GM21529 (cell line): ENCODE results near the gene PLA1A.
"Not testable (repeated sequence)": the region's sequence is repeated elsewhere in the genome, so short reads cannot be mapped to it uniquely, and the experiment has no call there.

ENCODE experiments used
- ATAC-seq: cut with Tn5 transposase; IDR thresholded peaks from one replicate; pipeline ENCODE4 v1.9.1; 2021; ENCODE audit not compliant: unreplicated experiment

PLA1A gene

DNA sequence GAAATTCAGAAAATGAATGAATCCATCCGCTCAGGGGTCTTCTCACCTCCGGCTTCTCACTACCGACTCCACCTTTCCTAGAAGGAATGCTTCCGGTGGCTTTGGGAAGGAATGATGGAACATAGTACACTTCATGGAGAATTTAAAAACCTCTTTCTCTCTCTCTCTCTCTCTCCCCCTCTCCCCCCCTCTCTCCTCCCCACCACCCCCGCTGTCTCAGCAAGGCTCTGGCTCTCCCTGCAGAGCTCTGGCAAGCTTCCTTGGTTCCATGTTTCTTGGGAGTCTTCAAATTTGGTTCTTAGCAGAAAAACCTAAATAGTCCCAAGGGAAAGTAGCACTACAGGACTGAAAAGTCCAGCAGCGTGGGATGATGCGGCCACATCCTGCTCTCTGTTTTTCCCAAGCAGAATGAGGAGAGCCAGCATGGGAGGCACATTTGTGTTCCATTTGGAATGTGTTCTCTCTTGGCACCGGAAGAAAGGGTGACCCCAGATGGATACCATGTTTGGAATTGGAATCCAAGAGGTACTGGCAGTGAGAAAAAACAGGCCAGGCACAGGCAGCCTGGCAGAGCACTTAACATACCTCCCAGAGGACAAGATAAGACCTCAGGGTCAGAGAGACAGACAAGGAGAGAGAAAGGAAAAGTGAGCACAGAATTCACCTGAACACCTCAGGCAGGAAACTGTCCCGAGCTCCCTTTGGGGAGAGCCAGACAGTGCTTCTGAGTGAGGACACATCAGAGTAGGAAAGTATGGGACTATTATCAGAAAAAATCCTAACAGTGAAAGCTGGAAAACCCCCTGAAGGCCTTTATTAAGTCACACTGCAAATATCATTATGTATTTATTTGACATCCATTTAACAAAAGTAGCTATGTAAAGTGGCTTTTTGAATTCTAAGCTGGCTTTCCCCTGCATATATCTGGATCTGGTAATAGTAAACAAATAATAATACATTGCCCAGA is 63.1 kb downstream of the PLA1A start, which contains the start of gene POPDC2:
Gene POPDC2, minus strand, starts transcription at position 116 of the 967 bp plus-strand sequence. CDS start 166 bp downstream, outside the sequence.
- no peak for ATAC-seq

DNA sequence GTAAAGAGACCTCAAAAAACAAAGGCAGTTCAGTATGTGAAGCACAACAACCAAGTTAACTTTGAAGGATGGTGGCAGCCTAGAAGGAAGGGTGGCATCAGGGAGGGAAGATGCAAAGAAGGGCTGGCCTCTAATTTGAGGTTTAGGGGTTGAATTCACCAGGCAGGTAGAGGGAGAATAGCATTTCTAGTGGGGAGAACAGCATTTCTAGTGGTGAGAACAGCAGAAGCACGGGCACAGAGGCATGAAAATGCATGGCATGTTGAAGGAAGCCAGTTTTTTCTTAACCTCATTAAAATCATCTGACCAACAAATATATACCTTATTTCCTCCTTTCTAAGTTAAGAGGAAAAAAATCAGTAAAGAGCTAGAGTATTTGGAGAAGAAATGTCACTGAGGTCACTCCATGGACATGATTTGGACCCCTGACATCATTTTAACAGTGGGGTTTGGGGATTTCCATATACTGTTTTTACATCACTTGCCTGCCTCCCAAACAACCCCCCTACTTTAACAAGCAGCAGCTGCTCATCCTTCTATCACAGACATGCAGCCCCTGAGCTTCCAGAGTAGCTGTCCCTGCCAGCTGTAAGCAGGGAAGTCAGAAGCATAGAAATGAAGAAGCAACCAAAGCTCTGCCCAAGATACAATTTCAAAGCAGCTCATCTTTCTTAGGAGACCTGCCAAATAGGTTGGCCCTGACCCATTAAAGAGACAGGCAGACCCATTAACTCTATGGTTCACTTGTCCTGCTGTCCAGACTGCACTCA is 65.1 kb downstream of the PLA1A start:
- no peak for ATAC-seq

DNA sequence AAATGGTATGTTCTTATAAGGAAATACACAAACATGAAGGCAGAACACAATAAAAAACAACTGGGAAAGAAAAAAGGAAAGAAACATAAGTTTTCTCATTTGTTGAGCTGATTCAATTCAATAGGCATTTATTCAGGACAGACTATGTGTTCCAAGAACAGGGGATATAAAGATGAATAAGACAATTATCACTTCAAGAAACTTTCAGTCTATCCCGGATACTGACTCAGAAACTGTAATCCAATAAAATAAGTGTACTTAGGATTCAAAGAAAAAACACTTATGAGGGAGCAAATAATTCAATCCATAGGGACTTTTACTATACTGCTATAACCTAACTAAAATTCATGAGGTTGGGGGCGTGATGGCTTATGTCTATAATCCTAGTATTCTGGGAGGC is 66.2 kb downstream of the PLA1A start:
- no peak for ATAC-seq

DNA sequence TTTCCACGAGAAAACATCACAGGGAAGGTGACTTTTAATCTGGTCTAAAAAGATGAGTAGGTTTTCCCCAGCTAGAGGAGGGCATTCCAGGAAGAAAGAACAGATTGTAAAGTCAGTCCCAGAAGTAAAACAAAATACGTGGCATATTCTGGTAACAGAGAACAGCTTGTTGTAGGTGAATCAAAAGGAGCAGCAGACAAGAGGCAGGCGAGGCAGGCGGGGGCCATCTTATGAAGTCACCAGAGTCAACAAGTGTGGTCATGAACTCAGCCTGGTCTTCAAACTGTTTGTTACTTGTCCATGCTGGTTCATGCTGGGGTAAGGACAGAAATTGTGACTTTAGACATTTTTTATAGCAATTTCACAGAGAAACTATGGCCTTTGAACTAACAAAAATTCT is 66.7 kb downstream of the PLA1A start:
- no peak for ATAC-seq

DNA sequence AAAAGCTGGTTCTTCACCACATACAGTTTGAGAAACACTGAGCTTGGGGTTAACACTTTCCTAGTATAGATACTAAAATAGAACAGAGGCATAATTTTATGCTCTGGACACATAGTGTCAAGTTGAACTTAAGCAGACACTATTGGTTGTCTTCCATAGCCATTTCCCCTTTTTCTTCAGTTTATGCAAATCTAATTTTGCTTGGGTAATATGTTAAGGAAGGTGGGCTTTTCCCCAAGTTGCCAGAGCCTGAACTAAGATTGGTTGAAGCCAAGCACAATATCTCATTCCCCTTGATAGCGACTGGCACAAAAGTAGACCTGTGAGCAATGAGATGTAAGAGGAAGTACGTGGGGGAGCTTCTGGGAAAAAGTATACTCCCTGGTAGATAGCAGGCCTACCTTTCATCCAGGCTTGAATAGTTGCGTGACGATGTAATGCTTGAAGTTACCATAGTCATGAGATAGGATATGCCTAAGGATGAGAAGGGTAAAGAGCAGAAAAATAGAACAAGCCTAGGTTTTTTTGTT is 67.2 kb downstream of the PLA1A start:
- peak; percentile 59 for ATAC-seq

DNA sequence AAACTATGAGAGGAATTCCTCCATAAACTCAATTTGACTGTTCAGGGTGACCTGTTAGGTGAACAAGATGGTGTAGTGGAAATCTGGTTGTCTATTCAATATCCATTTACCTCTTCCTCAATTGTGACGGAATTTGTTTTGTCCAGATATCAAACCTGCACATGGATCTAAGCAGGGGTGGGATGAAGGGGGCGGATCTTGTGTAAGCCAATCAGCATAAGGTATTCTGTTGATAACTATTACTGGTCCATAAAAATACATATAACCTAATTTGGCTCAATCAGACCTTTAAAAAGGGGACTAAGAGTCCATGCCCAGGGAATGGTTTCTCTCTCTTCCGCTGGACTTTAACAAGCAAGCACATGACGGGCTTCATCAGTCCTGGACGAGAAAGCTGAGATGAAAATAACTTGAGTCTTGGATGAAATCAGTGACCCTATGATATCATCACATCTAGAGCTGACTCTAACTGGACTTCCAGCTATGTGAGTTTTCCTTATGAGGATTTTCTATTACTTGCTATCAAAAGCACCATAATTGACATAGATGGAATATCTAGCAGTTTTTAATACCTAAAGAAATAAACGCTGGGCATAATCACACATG is 68.4 kb downstream of the PLA1A start:
- no peak for ATAC-seq

DNA sequence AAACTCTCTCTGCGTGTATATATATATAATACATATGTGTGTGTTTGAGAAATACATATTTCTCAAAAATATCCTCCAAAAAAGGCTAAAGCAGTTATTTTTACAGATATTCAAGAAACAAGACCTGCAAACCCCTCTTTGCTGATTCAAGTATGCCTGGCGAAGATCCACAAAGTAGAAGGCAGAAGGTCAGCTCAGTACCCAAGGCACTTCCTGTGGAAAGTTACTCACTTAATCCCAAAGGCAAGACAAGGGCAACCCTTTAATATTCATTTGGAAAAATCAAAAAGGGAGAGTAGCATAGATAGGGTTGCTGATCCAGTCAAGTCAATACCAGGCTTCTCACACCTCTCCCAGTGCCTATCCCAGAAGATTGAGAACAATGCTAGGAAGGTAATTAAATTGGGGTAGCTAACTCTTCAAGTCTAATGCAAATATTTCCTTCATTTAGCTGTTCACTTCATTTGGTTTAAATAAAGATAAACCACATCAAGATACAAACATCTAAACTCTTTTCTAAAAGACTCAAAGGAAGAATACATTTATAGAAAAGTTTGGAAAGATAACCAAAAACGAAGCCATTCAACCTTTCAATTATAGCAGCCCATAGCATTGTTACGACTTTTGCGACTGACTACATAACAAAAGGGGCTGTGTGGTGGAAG is 72.4 kb downstream of the PLA1A start:
- ATAC-seq, result no peak

DNA sequence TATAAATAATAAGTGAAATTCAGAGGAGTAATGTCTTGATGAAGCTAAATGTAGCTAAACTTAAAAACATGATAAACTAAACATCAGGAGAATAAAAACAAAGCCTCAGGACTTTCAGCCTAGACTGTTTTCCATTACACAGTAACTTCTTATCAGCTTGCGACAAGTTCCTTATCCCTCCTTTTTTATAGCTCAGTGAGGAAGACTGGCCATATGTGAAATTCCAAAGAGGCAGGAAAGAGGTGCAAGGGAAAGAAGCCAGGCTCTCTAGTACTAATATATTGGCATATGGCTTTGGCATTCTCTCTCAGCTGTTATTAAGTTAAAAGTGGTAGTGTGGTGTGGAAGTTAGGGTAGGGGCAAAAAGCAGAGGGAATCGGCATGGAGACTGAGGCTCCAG is 75.1 kb downstream of the PLA1A start:
- no peak for ATAC-seq

DNA sequence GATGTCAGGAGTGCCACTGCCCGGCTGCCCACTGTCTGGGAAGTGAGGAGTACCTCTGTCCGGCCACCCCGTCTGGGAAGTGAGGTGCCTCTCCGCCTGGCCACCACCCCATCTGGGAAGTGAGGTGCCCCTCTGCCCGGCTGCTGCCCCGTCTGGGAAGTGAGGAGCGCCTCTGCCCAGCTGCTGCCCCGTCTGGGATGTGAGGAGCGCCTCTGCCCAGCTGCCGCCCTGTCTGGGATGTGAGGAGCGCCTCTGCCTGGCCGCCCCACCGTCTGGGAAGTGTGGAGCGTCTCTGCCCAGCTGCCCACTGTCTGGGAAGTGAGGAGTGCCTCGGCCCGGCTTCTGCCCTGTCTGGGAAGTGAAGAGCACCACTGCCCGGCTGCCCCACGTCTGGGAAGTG is 76.2 kb downstream of the PLA1A start:
- no peak for ATAC-seq

DNA sequence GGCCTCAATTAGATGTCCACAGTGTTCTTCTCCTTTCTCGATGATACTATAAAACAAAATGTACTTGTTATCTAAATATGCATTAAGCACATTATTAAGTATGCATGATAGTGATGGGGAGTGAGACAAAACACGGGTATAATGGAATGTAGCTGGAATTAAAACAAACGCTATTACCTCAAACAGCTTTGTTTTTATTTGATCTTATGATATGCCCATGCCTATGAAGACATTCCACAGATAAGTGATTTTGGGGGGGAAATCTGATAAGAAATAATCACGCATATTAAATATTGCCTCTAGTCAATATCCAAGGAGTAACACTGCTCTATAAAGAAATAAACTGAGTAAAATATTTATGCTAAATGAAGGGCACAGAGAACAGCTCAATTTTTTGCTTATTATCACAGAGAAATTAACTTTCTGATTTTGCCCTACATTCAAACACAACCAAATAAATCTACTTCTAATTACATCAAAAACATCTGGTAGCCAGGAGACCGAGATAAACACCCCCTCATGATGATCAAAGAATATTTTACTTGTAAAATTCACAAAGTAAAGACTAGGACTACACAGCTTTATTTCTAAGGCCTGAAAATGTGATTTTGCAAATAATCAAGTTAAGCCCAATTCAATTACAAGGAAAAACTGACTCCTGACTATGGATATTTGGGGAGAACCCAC is 77.6 kb downstream of the PLA1A start:
- no peak for ATAC-seq

DNA sequence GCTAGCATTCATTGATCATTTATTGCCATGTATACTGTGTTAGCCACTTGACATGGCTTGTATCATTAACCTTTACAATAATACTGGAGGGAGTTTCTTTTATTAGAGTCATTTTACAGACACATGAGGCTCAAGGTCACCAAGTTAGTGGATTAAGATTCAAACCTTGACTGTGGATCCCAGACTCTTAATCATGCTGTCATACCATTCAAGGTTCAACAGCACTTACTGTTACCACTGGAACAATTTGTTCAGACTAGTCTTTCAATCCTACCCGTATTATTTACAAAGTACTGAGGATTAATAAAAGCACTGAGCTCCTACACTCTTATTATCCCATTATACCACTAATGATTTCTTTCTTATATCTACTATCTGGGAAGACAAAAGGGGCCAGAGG is 78.3 kb downstream of the PLA1A start:
- ATAC-seq, result no peak

DNA sequence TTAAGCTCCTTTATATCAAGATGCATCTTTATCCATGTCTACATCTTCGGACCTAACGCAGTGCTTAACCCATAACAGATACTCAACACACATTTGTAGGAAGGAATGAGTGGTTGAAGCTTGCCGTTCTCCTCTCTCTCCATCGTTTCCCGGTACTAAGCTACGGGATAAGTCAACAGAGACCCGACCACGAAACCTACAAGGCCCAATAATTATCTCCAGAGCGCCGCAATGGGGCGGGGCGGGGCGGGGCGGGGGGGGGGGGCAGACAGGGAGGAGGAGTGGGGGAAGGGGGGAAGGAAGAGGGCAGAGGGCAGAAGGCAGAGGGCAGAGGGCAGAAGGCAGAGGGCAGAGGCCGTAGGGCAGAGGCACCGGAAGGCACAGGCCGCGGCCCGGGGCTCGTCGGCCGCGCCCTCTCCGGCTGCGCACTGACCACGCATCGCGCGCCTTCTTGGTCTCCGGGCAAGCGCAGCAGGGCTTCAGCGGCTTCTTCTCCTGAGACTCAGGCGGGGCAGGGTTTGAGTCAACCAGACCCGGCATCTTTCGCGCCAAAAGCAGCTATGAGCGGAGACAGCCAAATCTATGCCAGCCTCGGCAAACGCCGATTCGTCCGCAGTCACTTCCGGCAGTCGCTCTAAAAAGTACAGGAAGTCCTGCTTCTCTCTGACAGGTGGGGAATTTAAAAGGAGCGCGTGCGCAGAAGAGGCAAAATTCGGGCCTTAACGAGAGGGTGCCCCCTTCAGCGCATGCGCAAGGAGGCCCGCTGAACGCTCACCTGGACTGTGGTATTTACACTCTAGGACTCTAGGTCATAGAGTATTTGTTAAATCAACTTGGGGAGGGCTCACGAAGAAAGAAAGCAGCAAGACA is 79.3 kb downstream of the PLA1A start, which contains the start of gene COX17:
Gene COX17, minus strand, starts transcription at position 636 of the 870 bp plus-strand sequence. Its CDS starts 96 bp downstream, at position 540.
- peak; percentile 83 for ATAC-seq

DNA sequence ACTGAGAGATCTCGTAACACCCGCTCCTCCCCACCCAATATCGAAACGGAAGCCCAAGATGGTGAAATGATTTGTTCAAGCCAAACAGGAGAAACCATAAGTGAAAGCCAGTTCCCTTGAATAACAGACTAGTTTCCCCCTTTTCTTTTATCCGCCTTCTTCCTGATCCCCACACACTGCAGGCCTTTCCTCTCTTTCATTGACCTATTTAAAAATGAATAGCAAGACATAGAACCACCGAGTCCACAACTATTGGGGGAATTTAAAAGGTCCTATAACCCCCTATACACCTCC is 79.9 kb downstream of the PLA1A start:
- no peak for ATAC-seq

DNA sequence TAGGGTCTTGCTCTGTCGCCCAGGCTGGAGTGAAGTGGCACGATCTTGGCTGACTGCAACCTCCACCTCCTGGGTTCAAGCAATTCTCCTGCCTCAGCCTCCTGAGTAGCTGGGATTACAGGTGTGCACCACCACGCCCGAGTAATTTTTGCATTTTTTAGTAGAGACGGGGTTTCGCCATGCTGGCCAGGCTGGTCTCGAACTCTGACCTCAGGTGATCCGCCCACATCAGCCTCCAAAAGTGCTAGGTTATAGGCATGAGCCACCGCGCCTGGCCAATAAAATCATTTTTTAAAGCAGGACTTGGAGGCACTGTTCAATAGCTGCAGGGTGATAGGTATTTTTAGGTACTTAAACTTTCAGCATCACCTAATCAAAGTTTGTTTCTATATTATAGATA is 80.5 kb downstream of the PLA1A start:
- not testable (repeated sequence) for ATAC-seq
